ENCODE data around the gene PDX1. TPM values are rescaled to one million over a fixed set of nuclear protein-coding genes. Genes with fewer than 3 reads are reported as not detected.

The PDX1 gene
- polyA plus RNA-seq, 3 donors, result not detected

GRCh38 chr13:27911521-27911920 is 8.3 kb upstream of the PDX1 start:
- Histone ChIP-seq H3K36me3 (replicated peaks in 1 of 2; ENCODE audit: control insufficient read depth in 1 of 2, insufficient read depth in 2 of 2, low read length in 2 of 2) (no peaks in the 10 kb centered on the region), H3K79me2 (ENCODE audit: insufficient read depth, low read length) (no peaks in the 10 kb centered on the region), H4K20me1 (ENCODE audit: insufficient read depth, low read length) (no peaks in the 10 kb centered on the region), H2AFZ (ENCODE audit: insufficient read depth, low read depth, low read length, poor library complexity, severe bottlenecking) (no peak overlapping the region), H3K9me3 (replicated peaks in 1 of 2; ENCODE audit: control insufficient read depth in 1 of 2, insufficient read depth in 1 of 2, low read length in 2 of 2) (peaks cover 0 to 9% of the 10 kb centered on the region in 2 donors), H3K4me2 (replicated peaks; ENCODE audit: extremely low read depth, low read length, poor library complexity, severe bottlenecking) (no peak overlapping the region), H3K4me3 (replicated peaks in 1 of 3; ENCODE audit: low read depth in 2 of 3, low read length in 3 of 3) (no peak overlapping the region), H3K9ac (ENCODE audit: insufficient read depth, low read length, poor library complexity, severe bottlenecking) (no peak overlapping the region), H3K4me1 (ENCODE audit: control insufficient read depth in 1 of 2, insufficient read depth in 2 of 2, low read length in 2 of 2) (no peaks in the 10 kb centered on the region), H3K27ac (ENCODE audit: low read depth in 1 of 2, low read length in 2 of 2) (no peak overlapping the region), H3K27me3 (ENCODE audit: control insufficient read depth in 2 of 2, insufficient read depth in 2 of 2, low read length in 2 of 2) (peaks cover 58 to 80% of the 10 kb centered on the region in 2 donors)
- H3K9me3 Mint-ChIP-seq, result peaks cover 0 to 8% (median 2%) of the 10 kb centered on the region in 7 donors
- H3K27ac Mint-ChIP-seq, result no peak overlapping the region
- H3K36me3 Mint-ChIP-seq, result no peaks in the 10 kb centered on the region
- H3K4me1 Mint-ChIP-seq, result no peaks in the 10 kb centered on the region
- intact Hi-C loops (cut with micrococcal nuclease), result no loop called here
- no peak for DNase-seq
- whole genome bisulfite sequencing (ENCODE audit: insufficient coverage), result no CpG with 5 or more reads among the region's 2 CpGs
- TF ChIP-seq, protein P1, sequence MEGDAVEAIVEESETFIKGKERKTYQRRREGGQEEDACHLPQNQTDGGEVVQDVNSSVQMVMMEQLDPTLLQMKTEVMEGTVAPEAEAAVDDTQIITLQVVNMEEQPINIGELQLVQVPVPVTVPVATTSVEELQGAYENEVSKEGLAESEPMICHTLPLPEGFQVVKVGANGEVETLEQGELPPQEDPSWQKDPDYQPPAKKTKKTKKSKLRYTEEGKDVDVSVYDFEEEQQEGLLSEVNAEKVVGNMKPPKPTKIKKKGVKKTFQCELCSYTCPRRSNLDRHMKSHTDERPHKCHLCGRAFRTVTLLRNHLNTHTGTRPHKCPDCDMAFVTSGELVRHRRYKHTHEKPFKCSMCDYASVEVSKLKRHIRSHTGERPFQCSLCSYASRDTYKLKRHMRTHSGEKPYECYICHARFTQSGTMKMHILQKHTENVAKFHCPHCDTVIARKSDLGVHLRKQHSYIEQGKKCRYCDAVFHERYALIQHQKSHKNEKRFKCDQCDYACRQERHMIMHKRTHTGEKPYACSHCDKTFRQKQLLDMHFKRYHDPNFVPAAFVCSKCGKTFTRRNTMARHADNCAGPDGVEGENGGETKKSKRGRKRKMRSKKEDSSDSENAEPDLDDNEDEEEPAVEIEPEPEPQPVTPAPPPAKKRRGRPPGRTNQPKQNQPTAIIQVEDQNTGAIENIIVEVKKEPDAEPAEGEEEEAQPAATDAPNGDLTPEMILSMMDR (IDR thresholded peaks at IDR 0.05), result no peak
- no peak overlapping the region for H3K4me3 Mint-ChIP-seq
- H3K27me3 Mint-ChIP-seq (ENCODE audit: low read depth in 3 of 3), result peaks cover 63 to 82% (median 74%) of the 10 kb centered on the region in 3 donors

DNA sequence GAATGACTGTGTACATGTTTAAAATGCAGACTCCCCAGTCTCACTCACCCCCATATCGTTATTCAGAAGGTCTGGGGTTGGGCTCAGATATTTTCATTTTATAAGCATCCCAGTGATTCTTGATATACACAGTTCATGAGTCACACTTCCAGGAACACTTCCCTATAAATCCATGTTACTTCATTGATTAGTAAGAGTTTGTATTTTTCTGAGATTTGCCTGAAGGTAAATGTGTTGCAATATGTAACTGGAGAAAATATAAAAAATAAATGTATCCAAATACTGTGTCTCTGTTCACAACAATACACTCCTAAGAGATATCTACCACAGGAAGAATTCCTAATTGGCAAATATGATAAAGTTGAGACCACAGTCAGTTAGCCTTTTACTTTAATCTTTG is 6.6 kb upstream of the PDX1 start:
- no peaks in the 10 kb centered on the region for H3K36me3 ChIP-seq (replicated peaks in 1 of 2; ENCODE audit: control insufficient read depth in 1 of 2, insufficient read depth in 2 of 2, low read length in 2 of 2)
- peaks cover 8% of the 10 kb centered on the region for H3K4me1 Mint-ChIP-seq
- no CpG with 5 or more reads among the region's 1 CpG for WGBS (ENCODE audit: insufficient coverage)
- no peaks in the 10 kb centered on the region for H4K20me1 ChIP-seq (ENCODE audit: insufficient read depth, low read length)
- peaks cover 0 to 11% (median 4%) of the 10 kb centered on the region in 7 donors for H3K9me3 Mint-ChIP-seq
- H3K9me3 ChIP-seq (replicated peaks in 1 of 2; ENCODE audit: control insufficient read depth in 1 of 2, insufficient read depth in 1 of 2, low read length in 2 of 2), result peaks cover 0 to 16% of the 10 kb centered on the region in 2 donors
- TF ChIP-seq, protein P1 (IDR thresholded peaks at IDR 0.05), result no peak
- peaks cover 67 to 89% (median 83%) of the 10 kb centered on the region in 3 donors for H3K27me3 Mint-ChIP-seq (ENCODE audit: low read depth in 3 of 3)
- DNase-seq, result no peak
- peaks cover 0 to 2% of the 10 kb centered on the region in 2 donors for H3K36me3 Mint-ChIP-seq
- H3K4me2 ChIP-seq (replicated peaks; ENCODE audit: extremely low read depth, low read length, poor library complexity, severe bottlenecking), result no peak overlapping the region
- no peak overlapping the region for H3K27ac ChIP-seq (ENCODE audit: low read depth in 1 of 2, low read length in 2 of 2)
- H3K79me2 ChIP-seq (ENCODE audit: insufficient read depth, low read length), result no peaks in the 10 kb centered on the region
- no peaks in the 10 kb centered on the region for H3K4me1 ChIP-seq (ENCODE audit: control insufficient read depth in 1 of 2, insufficient read depth in 2 of 2, low read length in 2 of 2)
- H3K4me3 Mint-ChIP-seq, result no peak overlapping the region
- peaks cover 67 to 87% of the 10 kb centered on the region in 2 donors for H3K27me3 ChIP-seq (ENCODE audit: control insufficient read depth in 2 of 2, insufficient read depth in 2 of 2, low read length in 2 of 2)
- H3K4me3 ChIP-seq (replicated peaks in 1 of 3; ENCODE audit: low read depth in 2 of 3, low read length in 3 of 3), result no peak overlapping the region
- no peak overlapping the region for H3K9ac ChIP-seq (ENCODE audit: insufficient read depth, low read length, poor library complexity, severe bottlenecking)
- no peak overlapping the region for H3K27ac Mint-ChIP-seq
- no peak overlapping the region for H2AFZ ChIP-seq (ENCODE audit: insufficient read depth, low read depth, low read length, poor library complexity, severe bottlenecking)
- intact Hi-C loops (cut with micrococcal nuclease), result no loop called here
